Peyer's patch (tissue), 4 donors: ENCODE results near the gene GPC6. TPM values are rescaled to one million over a fixed set of nuclear protein-coding genes. Genes with fewer than 3 reads are reported as not detected.

Source experiments
- DNase-seq, 3 donors: peaks; one replicate each; pipeline ENCODE4 v3.0.0-alpha.2; 2017 to 2019
- H3K27ac ChIP-seq, 4 donors: fragments of 200-600 bp; sonication (generic); one replicate each; pipeline ENCODE4 v1.5.1; 2016 to 2019
- H3K27me3 ChIP-seq, 2 donors: fragments of 200-600 bp; sonication (generic); one replicate each; pipeline ENCODE4 v1.5.1; 2019
- H3K36me3 ChIP-seq, 3 donors: fragments of 200-600 bp; sonication (generic); one replicate each; pipeline ENCODE4 v1.5.1; 2016 to 2019
- H3K4me1 ChIP-seq, 4 donors: fragments of 200-600 bp; sonication (generic); one replicate each; pipeline ENCODE4 v1.5.1; 2016 to 2019
- H3K4me3 ChIP-seq, 4 donors: fragments of 200-600 bp; sonication (generic); 1 replicate in 3 of 4; 2 replicates in 1 of 4; pipeline ENCODE4 v1.5.1; 2016 to 2019; ENCODE audit warnings: mild to moderate bottlenecking in 1 of 4
- H3K9me3 ChIP-seq, 4 donors: fragments of 200-600 bp; sonication (generic); one replicate each; pipeline ENCODE4 v1.5.1; 2016 to 2019; ENCODE audit warnings: mild to moderate bottlenecking in 1 of 4
- CTCF ChIP-seq, 6 experiments: fragments of 450-650 bp in 4 of 6; fragments of 200-600 bp in 2 of 6; sonication (generic) in 1 of 6; IDR thresholded peaks; one replicate each; pipeline ENCODE4 v1.5.1; 2017 to 2019; ENCODE audit warnings: antibody characterized with exemption in 6 of 6, mild to moderate bottlenecking in 3 of 6, moderate library complexity in 1 of 6
- POLR2A ChIP-seq, 2 donors: fragments of 450-650 bp; IDR thresholded peaks; one replicate each; pipeline ENCODE4 v1.5.1; 2017; ENCODE audit warnings: antibody characterized with exemption in 2 of 2, mild to moderate bottlenecking in 2 of 2, moderate library complexity in 2 of 2
- total RNA-seq, 4 donors: library from RNA; depleted of rRNA; stranded (reverse); fragments of >200 nt; gene quantifications; one replicate each; pipeline ENCODE4 v1.1.0, GENCODE V29; 2016

GPC6 gene
- total RNA-seq, 4 donors from 2014 or later = 1.6 to 13.2 (median 2.6) TPM

GRCh38 chr13:93951108-93951507 lies 724.5 kb downstream of the GPC6 start:
- H3K9me3 ChIP-seq = no peaks in the 10 kb centered on the region
- no peaks in the 10 kb centered on the region for H3K36me3 ChIP-seq
- no peaks in the 10 kb centered on the region for H3K27me3 ChIP-seq
- H3K4me1 ChIP-seq = no peaks in the 10 kb centered on the region
- no peak for DNase-seq
- H3K4me3 ChIP-seq = no peak overlapping the region
- no peak overlapping the region for H3K27ac ChIP-seq
- TF ChIP-seq CTCF (IDR thresholded peaks at IDR 0.05) = no peak
- no peak for TF ChIP-seq POLR2A (IDR thresholded peaks at IDR 0.05)

GRCh38 chr13:93951951-93952350 lies 725.3 kb downstream of the GPC6 start:
- DNase-seq = no peak
- no peak overlapping the region for H3K4me3 ChIP-seq

GRCh38 chr13:93953841-93954240 lies 727.2 kb downstream of the GPC6 start:
- Histone ChIP-seq H3K4me3 (no peak overlapping the region), H3K27me3 (no peaks in the 10 kb centered on the region), H3K36me3 (no peaks in the 10 kb centered on the region), H3K9me3 (no peaks in the 10 kb centered on the region), H3K4me1 (no peaks in the 10 kb centered on the region), H3K27ac (no peak overlapping the region)
- no peak for TF ChIP-seq POLR2A (IDR thresholded peaks at IDR 0.05)
- TF ChIP-seq CTCF (IDR thresholded peaks at IDR 0.05) = no peak
- DNase-seq = no peak

More at GRCh38 chr13:93951951-93952350, 725.3 kb downstream of the GPC6 start:
- no peak overlapping the region for H3K27ac ChIP-seq
- no peaks in the 10 kb centered on the region for H3K9me3 ChIP-seq
- H3K36me3 ChIP-seq = no peaks in the 10 kb centered on the region
- H3K4me1 ChIP-seq = no peaks in the 10 kb centered on the region
- H3K27me3 ChIP-seq = no peaks in the 10 kb centered on the region
- TF ChIP-seq CTCF (IDR thresholded peaks at IDR 0.05) = no peak
- TF ChIP-seq POLR2A (IDR thresholded peaks at IDR 0.05) = no peak

GRCh38 chr13:93955904-93956303 lies 729.3 kb downstream of the GPC6 start:
- Histone ChIP-seq H3K36me3 (no peaks in the 10 kb centered on the region), H3K27me3 (no peaks in the 10 kb centered on the region), H3K4me1 (no peaks in the 10 kb centered on the region), H3K4me3 (no peak overlapping the region), H3K27ac (no peak overlapping the region), H3K9me3 (no peaks in the 10 kb centered on the region)
- TF ChIP-seq CTCF (IDR thresholded peaks at IDR 0.05) (no peak), POLR2A (IDR thresholded peaks at IDR 0.05) (no peak)
- no peak for DNase-seq

GRCh38 chr13:93956426-93956825 lies 729.8 kb downstream of the GPC6 start:
- Histone ChIP-seq H3K9me3 (no peaks in the 10 kb centered on the region), H3K27ac (no peak overlapping the region), H3K36me3 (no peaks in the 10 kb centered on the region), H3K27me3 (no peaks in the 10 kb centered on the region), H3K4me1 (no peaks in the 10 kb centered on the region), H3K4me3 (no peak overlapping the region)
- DNase-seq = no peak
- TF ChIP-seq CTCF (IDR thresholded peaks at IDR 0.05) (no peak), POLR2A (IDR thresholded peaks at IDR 0.05) (no peak)

- Histone ChIP-seq H3K27ac (no peak overlapping the region), H3K9me3 (no peaks in the 10 kb centered on the region), H3K4me3 (no peak overlapping the region), H3K36me3 (no peaks in the 10 kb centered on the region), H3K4me1 (no peaks in the 10 kb centered on the region), H3K27me3 (no peaks in the 10 kb centered on the region)
- TF ChIP-seq CTCF (IDR thresholded peaks at IDR 0.05) (no peak), POLR2A (IDR thresholded peaks at IDR 0.05) (no peak)
- DNase-seq = no peak
Observed at GRCh38 chr13:93957371-93957770, 730.8 kb downstream of the GPC6 start.
